Measurements from ENCODE around the gene ZNF138.
A peak's percentile ranks its signal among the peaks of the same experiment; 100 is the strongest.

ZNF138 gene

GRCh38 chr7:64882341-64883112 is 88.3 kb downstream of the ZNF138 start:
- no peaks in the 10 kb centered on the region for H3K36me3 ChIP-seq
- H3K4me3 ChIP-seq = peak overlapping the region in 2 of 10 experiments; percentile 19 to 25; a peak in 1 of 20 replicates
- no peaks in the 10 kb centered on the region for H4K20me1 ChIP-seq
- no peak overlapping the region for H3K27ac ChIP-seq
- peaks cover 0 to 4% (median 0%) of the 10 kb centered on the region in 10 experiments; a peak in 3 of 20 replicates for H3K4me1 ChIP-seq
- no peak overlapping the region for H3K9ac ChIP-seq
- H3K9me3 ChIP-seq (replicated peaks in 1 of 11) = peaks cover 75 to 84% (median 80%) of the 10 kb centered on the region in 11 experiments
- H3K4me2 ChIP-seq = no peak overlapping the region
- no peaks in the 10 kb centered on the region for H3K27me3 ChIP-seq
- no peak for TF ChIP-seq Cebpa-rat (IDR thresholded peaks at IDR 0.05)
